Stimulated activated CD4-positive, alpha-beta T cell treated with anti-CD3 and anti-CD28 coated beads, Interleukin-1b, Interleukin-23, amount 100 ng/mL, for 24 hours (primary cell): ENCODE results near the gene TAOK1.

Source experiments
- DNase-seq, 4 experiments: peaks; one replicate each; pipeline ENCODE4 v3.0.0-alpha.2; 2020; ENCODE audit warnings: low read depth in 4 of 4, low spot score in 1 of 4

The TAOK1 gene

GRCh38 chr17:29378500-29378899 is 11.7 kb upstream of the TAOK1 start:
- DNase-seq, result no peak

- no peak for DNase-seq
Measured at GRCh38 chr17:29379084-29379991, 10.8 kb upstream of the TAOK1 start.

GRCh38 chr17:29383686-29384085 is 6.5 kb upstream of the TAOK1 start:
- DNase-seq, result no peak

GRCh38 chr17:29384901-29385300 is 5.3 kb upstream of the TAOK1 start:
- no peak for DNase-seq

GRCh38 chr17:29386760-29387159 is 3.4 kb upstream of the TAOK1 start:
- no peak for DNase-seq

GRCh38 chr17:29388937-29389336 is 1.2 kb upstream of the TAOK1 start:
- DNase-seq, result no peak

GRCh38 chr17:29390851-29391631 is 878 bp downstream of the TAOK1 start:
- peak in 1 of 4 experiments; percentile 10 for DNase-seq

GRCh38 chr17:29393436-29393835 is 3.3 kb downstream of the TAOK1 start:
- no peak for DNase-seq

GRCh38 chr17:29394761-29395160 is 4.6 kb downstream of the TAOK1 start:
- no peak for DNase-seq

- DNase-seq, result no peak
Measured at GRCh38 chr17:29396066-29396465, 5.9 kb downstream of the TAOK1 start.

- no peak for DNase-seq
Measured at GRCh38 chr17:29399634-29400033, 9.5 kb downstream of the TAOK1 start.

GRCh38 chr17:29400818-29401217 is 10.7 kb downstream of the TAOK1 start:
- DNase-seq, result no peak

- no peak for DNase-seq
Measured at GRCh38 chr17:29401258-29401657, 11.1 kb downstream of the TAOK1 start.

GRCh38 chr17:29407856-29408255 is 17.7 kb downstream of the TAOK1 start:
- DNase-seq, result no peak

- DNase-seq, result no peak
Measured at GRCh38 chr17:29409963-29410362, 19.8 kb downstream of the TAOK1 start.

GRCh38 chr17:29412780-29413565 is 22.8 kb downstream of the TAOK1 start:
- DNase-seq, result no peak

- no peak for DNase-seq
Measured at GRCh38 chr17:29420128-29420527, 30.0 kb downstream of the TAOK1 start.

GRCh38 chr17:29430275-29430674 is 40.1 kb downstream of the TAOK1 start:
- no peak for DNase-seq

- DNase-seq, result no peak
Measured at GRCh38 chr17:29433541-29433940, 43.4 kb downstream of the TAOK1 start.

- no peak for DNase-seq
Measured at GRCh38 chr17:29434550-29434949, 44.4 kb downstream of the TAOK1 start.

- DNase-seq, result no peak
Measured at GRCh38 chr17:29442451-29442850, 52.3 kb downstream of the TAOK1 start.
